GM18505 (cell line): Measurements from ENCODE around the gene CDON.

Experiments used
- ATAC-seq: cut with Tn5 transposase; IDR thresholded peaks from one replicate; pipeline ENCODE4 v1.9.1; 2021; ENCODE audit not compliant: unreplicated experiment
- POLR2A ChIP-seq: IDR thresholded peaks from 4 replicates; pipeline ENCODE4 v1.6.1; 2011; ENCODE audit warnings: borderline replicate concordance; ENCODE audit not compliant: insufficient read depth, insufficient read length; ENCODE audit errors: extremely low read depth

Gene CDON

GRCh38 chr11:125959931-125960330 lies 102.7 kb downstream of the CDON start:
- no peak for TF ChIP-seq POLR2A
- no peak for ATAC-seq

GRCh38 chr11:125959511-125959910 lies 103.2 kb downstream of the CDON start:
- no peak for TF ChIP-seq POLR2A
- ATAC-seq, result no peak

DNA sequence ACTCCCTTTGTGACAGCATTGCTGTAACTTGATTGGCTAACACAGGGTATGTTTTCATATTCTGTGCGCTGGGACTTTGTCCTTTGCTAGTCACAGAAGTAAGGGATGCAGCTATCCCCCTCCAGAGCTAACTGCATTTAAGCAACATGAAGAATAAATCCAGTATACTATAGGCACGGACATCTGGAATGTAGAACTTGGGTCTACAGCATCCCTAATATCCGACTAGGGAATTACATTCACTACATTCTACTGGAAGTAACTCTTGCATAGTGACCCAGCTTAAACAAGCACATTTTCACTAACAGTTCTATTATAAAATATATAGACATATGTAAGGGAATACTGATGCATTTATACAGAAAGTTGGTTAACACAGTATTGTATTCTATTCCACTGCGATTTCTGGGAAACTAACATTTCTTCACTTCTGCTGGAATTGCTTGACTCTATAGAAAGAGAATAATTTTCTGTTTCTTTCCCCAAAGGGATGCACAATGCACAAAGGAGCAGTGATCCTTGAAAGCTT lies 103.7 kb downstream of the CDON start:
- no peak for TF ChIP-seq POLR2A
- ATAC-seq, result no peak

GRCh38 chr11:125957618-125958332 lies 104.9 kb downstream of the CDON start:
- no peak for ATAC-seq
- TF ChIP-seq POLR2A, result no peak

DNA sequence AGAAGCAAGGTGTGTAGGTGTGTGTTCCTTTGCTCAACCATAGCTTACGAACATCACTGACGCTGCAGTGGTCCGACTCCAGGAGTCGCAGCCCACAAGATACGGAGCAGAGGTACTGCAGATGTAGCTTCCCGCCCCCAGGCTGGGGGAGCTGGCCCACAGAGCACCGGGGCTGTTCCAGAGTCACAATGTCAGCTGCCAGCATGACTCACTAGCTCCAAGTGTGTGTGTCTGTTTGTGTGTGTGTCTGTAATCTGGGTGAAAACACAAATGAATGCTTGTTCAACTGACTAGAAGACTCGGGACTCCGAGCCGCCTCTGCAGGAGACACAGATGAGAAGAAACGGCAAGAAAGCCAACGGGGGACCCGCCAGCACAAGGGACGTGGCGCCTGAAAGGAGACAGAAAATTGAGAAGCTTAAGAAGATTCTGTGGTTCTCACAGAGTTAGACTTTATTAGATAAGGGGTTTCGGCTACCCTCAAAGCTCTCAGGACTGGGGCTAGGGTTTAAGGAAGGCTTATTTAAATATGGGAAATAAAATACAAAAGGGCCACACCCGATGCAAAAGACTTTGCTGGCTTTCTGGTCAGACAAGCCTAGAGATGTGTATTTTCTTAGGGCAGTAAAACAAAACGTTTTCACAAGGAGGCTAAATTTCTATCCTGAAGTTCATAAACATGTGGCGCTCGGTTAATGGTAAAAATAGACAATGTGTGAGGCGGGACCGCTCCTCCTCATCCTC lies 106.1 kb downstream of the CDON start:
- no peak for ATAC-seq
- TF ChIP-seq POLR2A, result no peak

DNA sequence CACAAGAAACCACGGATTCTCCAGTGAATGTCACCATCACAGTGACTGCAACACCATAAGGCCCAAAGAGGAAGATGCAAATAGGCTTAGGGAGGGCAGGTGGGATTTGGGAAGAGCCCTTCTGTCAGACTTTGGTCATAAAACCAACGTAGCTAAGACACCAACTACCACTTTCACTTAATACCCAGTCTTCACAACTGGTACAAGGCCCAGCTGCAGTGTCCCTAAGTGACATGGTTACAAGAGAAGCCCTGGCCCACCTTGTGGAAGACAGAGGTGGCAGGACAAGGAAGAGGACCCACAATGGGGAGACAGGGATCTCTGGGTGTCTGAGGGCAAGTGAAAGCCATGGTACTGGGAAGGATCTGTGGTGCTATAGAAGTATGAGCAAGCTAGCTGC lies 106.8 kb downstream of the CDON start:
- TF ChIP-seq POLR2A, result no peak
- no peak for ATAC-seq

DNA sequence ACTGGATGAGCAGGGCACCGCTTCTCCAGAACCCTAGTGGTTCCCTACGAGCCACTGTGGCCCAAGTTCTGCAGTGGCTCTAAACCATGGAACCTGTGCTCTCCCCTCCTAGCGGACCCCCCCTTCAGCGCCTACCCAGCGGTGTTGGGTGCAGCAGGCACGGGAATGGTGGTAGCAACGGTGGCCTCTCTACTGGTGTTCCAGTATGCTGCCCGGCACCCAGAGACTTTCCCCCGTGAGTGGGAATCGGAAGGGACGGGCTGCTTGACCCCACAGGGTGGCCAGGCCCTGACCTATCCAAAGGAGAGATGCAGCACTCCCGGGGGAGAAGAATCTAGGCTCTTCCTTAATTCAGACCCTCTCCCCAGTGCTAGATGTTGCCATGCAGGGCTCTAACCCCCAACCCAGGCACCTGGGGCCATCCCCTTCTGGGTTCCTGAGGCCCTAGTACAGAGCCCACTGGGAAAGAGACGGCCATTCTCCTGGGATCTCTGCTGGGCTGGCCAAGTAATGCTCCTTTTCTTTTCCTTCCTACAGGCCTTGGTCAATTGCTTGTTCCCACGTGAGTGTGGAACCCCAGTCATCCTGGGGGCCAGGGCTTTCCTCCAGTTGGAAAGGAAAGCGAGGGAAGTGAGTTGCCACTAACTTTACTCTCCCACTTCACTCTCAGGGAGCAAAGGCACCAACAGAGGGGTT lies 107.6 kb downstream of the CDON start:
- ATAC-seq, result no peak
- no peak for TF ChIP-seq POLR2A

GRCh38 chr11:125954123-125954944 lies 108.3 kb downstream of the CDON start:
- no peak for TF ChIP-seq POLR2A
- no peak for ATAC-seq

- TF ChIP-seq POLR2A, result no peak
- ATAC-seq, result no peak
These were observed 109.2 kb downstream of the CDON start for GRCh38 chr11:125953401-125953935.

- no peak for ATAC-seq
- no peak for TF ChIP-seq POLR2A
These were observed 109.7 kb downstream of the CDON start for GRCh38 chr11:125952973-125953372.

DNA sequence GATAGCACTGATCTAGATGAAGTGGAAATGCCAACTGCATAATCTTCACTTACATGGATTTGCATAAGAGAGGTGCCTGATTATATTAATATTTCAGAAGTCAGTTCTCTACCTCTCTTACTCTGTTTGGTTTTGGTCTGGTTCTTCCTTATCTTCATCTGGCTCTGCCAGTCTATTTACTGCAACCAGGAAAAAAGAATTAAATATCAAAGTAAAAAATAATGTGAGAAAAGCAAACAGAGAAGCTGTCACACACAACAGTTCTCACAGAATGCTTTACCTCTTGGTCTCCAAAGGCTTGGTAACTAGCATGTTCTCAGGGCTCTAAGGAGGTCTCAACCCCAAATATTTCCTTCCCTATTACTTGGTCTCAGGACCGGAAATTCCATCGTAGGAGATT lies 110.1 kb downstream of the CDON start:
- no peak for TF ChIP-seq POLR2A
- ATAC-seq, result no peak

GRCh38 chr11:125951731-125952130 lies 110.9 kb downstream of the CDON start:
- no peak for ATAC-seq
- no peak for TF ChIP-seq POLR2A
